HG03575 (cell line): Measurements from ENCODE around the gene GADL1.

Experiments used
- ATAC-seq: cut with Tn5 transposase; IDR thresholded peaks from one replicate; pipeline ENCODE4 v1.9.1; 2021; ENCODE audit not compliant: unreplicated experiment, insufficient number of reproducible peaks, low FRiP score; ENCODE audit errors: extremely low read depth

Gene GADL1, protein sequence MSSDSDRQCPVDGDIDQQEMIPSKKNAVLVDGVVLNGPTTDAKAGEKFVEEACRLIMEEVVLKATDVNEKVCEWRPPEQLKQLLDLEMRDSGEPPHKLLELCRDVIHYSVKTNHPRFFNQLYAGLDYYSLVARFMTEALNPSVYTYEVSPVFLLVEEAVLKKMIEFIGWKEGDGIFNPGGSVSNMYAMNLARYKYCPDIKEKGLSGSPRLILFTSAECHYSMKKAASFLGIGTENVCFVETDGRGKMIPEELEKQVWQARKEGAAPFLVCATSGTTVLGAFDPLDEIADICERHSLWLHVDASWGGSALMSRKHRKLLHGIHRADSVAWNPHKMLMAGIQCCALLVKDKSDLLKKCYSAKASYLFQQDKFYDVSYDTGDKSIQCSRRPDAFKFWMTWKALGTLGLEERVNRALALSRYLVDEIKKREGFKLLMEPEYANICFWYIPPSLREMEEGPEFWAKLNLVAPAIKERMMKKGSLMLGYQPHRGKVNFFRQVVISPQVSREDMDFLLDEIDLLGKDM

DNA sequence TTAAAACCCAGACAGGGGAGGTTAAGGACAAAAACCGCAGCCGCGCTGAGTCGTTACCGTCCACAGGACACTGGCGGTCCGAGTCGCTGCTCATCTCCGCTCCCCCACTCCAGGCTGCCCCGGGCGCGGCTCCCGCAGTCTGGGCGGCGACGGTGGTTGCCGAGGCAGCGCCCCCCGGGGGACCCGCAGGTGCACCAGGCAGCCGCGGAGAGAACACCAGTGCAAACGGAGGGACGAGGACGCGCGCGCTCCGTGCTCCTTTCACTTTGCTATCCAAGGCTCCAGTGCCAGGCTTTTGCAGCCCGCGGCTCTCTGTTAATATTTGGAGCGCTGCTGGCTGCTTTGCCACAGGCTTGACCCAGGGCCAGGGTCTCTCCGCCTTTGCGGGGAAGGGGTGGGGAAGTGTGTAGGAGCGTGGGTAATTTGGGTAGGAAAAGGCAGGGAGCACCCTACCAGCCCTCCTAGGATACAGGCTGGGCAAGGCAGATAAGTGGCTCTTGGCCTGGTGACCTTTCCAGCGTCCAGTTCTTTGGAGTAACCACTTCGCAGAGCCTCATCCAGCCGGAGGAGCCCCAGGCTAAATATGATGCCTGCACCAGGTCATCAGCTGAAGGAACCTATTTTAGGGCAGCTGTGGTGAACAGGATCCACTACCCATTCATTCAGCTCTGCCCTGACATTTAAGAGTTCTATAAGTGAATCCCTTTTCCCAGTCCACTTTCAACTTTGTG is at the start of gene GADL1:
Gene GADL1 (minus strand): TSS at position 141 of the 731 bp plus-strand sequence. CDS start 47 bp downstream, at position 94.
- no peak for ATAC-seq

DNA sequence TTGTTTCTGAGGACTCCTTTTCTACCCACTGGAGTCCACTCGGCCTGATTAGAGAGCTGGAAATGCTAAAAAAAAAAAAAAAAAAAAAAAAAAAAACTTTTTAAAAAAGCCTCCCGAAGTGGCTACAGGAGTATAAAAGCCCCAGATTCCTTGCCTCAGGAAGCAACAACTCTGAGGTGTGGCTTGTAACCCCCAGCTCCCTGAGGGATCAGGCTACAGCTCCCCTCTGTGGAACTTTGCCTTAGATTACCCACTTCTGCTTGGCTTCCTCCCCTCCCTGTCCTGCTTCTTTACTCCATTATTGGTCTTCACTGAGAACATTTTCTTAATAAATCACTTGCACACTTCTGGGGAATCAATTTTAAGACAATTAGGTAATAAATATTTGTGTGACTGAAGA is 49.7 kb upstream of the GADL1 start:
- no peak for ATAC-seq

- ATAC-seq: no peak
Observed at GRCh38 chr3:30943206-30943605, 48.7 kb upstream of the GADL1 start.

DNA sequence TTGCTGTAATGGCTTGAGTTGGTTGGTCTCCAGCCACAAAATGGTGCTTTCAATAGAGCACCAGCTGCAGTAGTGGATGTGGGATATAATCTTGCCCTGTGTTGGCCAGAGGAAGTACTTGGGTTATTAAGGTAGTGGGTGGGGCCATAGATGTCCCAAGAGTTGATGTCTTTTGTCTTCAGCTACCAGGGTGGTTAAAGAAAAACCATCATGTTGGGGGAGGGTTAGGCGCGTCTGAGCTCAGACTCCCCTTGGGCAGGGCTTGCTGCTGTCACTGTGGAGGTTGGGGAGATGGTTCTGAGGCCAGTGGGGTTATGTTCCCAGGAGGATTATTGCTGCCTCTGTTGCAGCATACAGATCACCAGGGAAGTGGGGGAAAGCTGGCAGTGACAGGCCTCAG is 46.9 kb upstream of the GADL1 start:
- ATAC-seq: no peak

GRCh38 chr3:30940740-30941139 is 46.3 kb upstream of the GADL1 start:
- ATAC-seq: no peak

DNA sequence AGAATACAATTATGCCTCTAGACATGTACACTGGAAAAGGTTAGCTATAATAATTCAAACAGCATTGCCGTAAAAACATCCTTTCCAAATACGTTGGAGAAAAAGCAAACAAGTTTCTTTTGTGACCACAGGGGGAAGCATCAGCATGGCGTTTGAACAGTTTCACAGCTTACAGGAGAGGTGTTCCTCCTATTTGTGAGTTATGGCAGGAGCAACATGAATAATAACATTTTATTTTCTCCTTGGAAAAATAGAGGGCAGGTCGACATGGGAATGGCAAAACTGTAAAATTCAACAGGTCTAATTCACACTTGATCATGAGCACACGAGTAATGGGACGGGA is 39.7 kb upstream of the GADL1 start:
- ATAC-seq: no peak

DNA sequence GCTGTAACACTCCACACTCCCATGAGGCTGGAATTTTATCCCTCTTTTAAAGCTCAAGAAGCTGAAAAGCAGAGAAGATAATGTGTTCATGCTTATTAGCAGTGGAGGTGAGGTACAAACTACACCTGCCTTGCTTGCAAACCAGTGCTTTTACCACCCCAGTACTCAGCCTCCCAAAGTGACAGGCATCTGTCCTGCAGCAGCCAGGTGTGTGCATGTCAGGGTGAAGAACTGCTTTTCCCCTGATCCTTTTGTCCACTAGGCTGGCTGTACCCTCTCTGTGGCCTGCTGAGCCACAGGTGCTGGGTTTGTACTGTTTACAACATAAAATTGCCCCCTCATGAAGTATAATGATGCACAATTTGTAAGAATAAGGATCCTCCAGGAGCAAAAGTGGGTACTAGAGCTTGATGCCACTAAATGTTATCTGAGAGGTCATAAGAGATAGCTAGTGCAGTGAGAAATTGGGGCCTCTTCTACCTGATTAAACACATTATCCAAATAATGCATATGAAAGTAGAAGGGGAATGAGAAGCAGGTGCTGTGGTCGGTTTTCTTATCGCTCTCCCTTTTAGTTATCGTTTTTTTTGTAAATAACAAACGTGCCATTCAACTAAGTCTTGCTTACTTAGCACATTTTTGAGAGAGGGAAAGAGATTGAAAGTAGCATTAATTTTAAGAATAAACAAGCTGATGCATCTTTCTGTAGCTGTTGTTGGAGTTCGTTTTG is 39.2 kb upstream of the GADL1 start:
- no peak for ATAC-seq

GRCh38 chr3:30932513-30933098 is 38.1 kb upstream of the GADL1 start:
- no peak for ATAC-seq

DNA sequence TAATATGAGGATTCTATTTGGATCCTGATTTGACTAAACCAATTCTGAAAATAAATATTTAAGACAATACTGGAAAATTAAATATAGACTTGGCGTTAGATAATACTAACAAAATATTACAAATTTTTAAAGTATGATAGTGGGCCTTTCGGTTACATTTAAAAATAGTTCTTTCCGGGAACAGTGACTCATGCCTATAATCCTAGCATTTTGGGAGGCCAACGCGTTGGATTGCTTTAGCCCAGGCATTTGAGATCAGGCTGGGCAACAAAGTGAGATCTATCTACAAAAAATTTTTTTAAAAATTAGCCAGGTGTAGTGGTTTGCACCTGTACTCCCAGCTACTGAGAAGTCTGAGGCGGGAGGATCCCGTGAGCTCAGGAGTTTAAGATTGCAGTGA is 30.3 kb upstream of the GADL1 start:
- ATAC-seq: no peak

- no peak for ATAC-seq
Observed at GRCh38 chr3:30919564-30919963, 25.1 kb upstream of the GADL1 start.

DNA sequence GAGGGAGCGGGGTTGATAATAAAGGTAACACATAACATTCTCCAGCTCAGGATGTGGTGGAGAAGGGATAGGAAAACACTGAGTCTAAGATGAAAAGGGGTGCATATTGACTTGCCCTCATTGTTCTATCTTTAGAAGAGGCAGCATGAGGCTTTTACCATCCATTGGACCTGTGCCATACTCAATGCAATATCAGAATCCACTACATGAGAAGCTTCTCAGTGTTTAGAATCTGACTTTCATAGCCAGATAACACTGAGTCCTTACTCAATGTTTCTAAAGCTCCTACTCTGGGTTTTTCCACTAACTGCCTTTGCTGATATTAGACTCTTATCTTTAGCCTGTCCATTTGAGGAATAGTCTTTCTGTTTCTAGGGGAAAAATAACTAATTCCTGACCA is 24.3 kb upstream of the GADL1 start:
- ATAC-seq: no peak

DNA sequence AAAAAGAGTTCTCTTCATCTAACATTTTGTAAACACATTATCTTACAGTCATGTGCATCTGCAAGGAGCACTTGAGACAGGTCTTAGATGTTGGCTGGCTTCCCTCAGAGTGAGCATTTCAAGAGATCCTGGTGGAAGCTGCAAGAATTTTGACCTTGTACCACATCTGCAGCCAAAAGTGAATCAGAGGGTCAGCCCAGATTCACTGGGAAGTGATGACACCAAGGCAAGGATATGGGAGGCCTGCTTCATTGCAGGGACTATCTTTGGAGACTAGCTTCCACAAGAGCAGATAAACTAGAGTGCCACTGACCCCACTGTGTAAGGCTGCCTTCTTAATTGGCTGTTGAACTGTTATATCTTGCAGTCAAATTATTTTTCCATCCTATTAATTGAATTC is 21.3 kb upstream of the GADL1 start:
- ATAC-seq: no peak

DNA sequence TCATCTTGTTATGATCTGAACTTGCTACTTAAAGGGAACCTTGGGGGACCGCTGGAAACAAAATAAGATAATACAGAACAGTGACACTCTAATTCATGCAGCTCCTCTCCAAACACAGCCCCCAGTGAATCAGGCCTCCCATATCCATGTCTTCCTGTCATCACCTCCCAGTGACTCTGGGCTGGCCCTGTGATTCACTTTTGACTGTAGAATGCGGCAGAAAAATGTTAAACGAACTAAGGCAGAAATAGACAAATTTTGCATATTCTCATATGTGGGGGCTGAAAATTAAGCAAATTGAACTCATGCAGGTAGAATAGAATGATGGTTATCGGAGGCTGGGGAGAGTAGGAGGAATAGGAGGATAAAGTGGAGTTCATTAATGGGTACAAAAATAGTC is 20.2 kb upstream of the GADL1 start:
- ATAC-seq: no peak

GRCh38 chr3:30913176-30913575 is 18.7 kb upstream of the GADL1 start:
- ATAC-seq: no peak

- no peak for ATAC-seq
Observed at GRCh38 chr3:30912301-30912700, 17.8 kb upstream of the GADL1 start.

DNA sequence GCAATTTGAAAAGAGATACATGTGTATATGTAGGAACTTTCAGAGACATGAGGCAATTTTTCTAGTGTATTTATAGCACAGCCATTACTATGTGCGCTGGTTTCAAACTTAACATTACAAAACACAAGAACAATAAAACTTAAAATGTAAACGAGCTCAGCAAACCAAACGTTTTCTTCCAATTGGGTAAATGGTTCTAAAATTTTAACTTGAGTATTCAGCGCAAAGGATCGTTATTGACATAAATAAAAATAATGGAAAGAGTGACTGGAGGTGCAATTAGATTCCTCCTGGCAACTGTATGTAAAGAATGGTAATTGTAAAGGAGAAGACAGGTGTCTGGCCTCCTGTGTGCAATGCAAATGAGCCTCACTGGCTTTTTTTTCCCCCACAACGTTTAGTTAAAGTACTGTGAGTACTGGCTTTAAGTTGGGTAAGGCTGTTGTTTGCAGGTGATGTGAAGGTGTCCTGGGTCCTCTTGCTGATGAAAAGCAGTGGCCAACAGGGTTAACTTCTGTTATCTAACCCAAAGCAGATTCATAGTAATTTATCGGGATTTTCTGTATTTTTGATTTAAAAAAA is 14.1 kb upstream of the GADL1 start:
- ATAC-seq: no peak

DNA sequence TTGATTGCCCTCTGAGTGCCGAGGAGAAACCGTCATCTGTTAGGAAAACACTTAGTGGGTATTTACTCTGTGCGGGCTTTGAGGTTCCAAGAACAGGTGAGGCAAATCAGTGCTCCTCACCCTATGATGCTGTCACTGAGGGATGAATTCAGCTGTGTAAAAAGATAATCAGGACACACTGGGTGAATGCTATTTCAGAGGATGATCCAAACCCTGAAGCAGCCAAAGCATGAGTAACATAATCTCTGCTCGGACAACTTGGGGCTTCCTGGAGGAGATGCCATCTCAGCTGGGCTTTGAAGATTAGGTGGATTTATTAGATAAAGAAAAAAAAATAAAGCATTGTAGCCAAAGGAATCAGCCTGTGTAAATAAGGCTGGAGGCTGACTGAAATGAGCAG is 10.5 kb upstream of the GADL1 start:
- ATAC-seq: no peak

DNA sequence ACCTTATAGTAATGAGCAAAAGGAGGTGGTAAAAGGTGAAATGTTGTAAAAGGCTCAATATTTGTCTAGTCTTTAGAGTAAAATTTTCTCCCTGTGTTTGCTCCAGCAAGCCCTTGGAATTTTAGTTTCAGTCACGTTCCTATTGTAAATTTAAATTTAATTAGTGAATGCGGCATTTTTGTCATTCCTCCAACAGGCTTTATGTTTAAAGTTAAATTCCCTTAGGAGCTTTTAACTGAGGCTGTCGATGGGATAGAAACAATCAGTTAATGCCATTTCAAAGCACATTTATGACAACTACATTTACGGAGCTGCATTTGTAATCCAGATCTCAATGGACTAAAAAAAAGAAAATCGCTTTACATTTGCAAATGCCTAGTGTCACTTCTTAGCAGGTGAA is 868 bp upstream of the GADL1 start:
- ATAC-seq: no peak

DNA sequence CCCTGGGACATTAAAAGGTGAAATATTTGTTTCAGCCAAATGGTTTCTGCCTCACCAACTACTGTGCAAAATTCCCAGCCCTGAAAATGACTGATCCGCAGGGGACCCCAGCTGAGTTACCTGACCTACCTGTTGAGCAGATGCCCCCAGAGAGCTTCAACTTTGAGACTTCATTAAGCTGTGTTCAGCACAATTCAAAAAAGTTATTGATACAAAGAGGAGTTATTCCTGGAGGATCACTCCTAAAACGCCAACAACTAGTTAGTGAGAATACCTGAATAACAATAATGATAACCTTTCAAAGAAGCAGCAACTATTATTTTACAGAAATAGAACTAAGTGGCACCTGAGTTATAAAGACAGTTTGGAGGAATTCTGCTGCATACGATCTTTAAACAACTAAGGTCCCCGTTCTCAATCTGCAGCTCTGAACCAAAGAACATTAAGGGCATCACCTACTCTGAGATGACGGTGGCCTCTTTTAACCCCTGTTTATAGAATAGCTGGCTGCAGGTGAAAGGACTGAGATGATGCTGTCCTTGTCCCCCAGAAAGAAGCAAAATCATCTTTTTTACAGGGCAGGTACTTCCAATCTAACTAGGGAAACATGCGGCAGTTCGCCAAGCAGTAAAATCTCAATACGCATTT is 659 bp downstream of the GADL1 start:
- ATAC-seq: no peak
